ENCODE results near the gene KCNT1.

Gene KCNT1

GRCh38 chr9:135794361-135794885, 92.4 kb downstream of the KCNT1 start:
- no peak for DNase-seq (ENCODE audit: low read depth in 1 of 2, low spot score in 1 of 2)

- no peak for DNase-seq (ENCODE audit: low read depth in 1 of 2, low spot score in 1 of 2)
These were observed 93.4 kb downstream of the KCNT1 start for GRCh38 chr9:135795391-135795790.

- DNase-seq (ENCODE audit: low read depth in 1 of 2, low spot score in 1 of 2), result no peak
These were observed 95.0 kb downstream of the KCNT1 start for GRCh38 chr9:135796784-135797485.

GRCh38 chr9:135797507-135798262, 95.7 kb downstream of the KCNT1 start:
- DNase-seq (ENCODE audit: low read depth in 1 of 2, low spot score in 1 of 2), result peak in 1 of 2 donors; percentile 22

GRCh38 chr9:135798263-135798585, 96.2 kb downstream of the KCNT1 start:
- no peak for DNase-seq (ENCODE audit: low read depth in 1 of 2, low spot score in 1 of 2)

DNA sequence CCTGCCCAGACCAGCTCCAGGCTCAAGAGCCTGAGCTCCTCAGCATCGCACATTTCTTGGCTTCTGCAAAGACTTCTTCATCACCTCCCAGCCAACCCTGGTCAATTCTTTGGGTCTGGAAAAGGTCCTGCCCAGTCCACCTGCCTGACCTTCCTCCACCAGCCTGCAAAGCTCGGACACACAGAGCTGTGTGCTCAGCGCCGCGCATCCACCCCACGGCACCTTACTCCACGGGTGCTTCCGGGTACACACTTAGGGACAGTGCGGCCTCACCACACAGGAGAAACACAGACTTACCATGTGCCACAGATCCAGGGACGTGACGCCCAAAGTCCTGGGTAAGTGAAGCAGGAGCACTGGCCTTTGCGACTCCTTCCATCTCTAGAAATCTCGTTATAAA, 97.3 kb downstream of the KCNT1 start:
- no peak for DNase-seq (ENCODE audit: low read depth in 1 of 2, low spot score in 1 of 2)

GRCh38 chr9:135801070-135801469, 99.1 kb downstream of the KCNT1 start:
- DNase-seq (ENCODE audit: low read depth in 1 of 2, low spot score in 1 of 2), result no peak

DNA sequence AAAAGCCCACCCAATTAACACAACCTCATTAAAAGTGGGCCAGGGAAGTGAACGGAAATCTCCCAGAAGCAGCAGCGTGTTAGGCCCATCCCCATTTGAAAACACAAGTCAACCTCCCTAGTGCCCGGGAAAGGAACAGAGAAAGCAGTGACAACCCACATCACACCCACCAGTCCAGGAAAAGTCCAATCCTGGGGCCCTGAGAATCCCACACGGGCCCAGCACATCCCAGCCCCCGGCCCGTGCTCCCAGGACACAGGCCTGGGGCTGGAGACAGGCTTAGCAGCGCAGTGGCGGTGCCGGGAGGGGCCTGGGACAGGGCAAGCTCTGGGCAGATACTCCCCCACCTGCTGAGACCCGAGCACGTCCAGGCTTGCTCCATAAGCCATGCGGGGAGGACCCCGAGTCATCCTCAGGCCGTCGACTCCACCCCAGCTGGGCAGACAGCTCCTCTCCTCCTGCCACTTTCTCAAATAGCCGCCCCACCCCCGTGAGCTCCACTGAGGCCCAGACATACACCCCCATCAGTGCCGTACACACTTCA, 101.0 kb downstream of the KCNT1 start:
- DNase-seq (ENCODE audit: low read depth in 1 of 2, low spot score in 1 of 2), result no peak

DNA sequence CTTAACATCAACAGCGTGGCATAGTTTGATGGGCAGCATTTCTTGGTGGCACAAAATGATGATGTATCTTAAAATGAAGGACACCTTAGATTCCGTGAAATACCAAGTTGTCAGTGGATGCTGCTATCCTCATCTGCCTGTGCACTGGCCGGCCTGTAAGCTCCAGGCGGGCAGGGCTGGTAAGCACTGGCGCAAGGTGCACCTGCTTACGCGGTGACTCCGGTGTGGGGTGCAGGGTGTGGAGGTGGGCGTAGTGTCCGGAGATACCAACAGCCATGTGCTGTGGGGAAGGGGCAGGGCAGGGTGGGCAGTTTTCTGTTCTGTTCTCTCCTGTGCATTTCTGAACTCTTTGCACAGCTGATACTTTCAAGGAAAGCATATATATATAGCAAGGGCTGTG, 101.5 kb downstream of the KCNT1 start:
- DNase-seq (ENCODE audit: low read depth in 1 of 2, low spot score in 1 of 2), result no peak

DNA sequence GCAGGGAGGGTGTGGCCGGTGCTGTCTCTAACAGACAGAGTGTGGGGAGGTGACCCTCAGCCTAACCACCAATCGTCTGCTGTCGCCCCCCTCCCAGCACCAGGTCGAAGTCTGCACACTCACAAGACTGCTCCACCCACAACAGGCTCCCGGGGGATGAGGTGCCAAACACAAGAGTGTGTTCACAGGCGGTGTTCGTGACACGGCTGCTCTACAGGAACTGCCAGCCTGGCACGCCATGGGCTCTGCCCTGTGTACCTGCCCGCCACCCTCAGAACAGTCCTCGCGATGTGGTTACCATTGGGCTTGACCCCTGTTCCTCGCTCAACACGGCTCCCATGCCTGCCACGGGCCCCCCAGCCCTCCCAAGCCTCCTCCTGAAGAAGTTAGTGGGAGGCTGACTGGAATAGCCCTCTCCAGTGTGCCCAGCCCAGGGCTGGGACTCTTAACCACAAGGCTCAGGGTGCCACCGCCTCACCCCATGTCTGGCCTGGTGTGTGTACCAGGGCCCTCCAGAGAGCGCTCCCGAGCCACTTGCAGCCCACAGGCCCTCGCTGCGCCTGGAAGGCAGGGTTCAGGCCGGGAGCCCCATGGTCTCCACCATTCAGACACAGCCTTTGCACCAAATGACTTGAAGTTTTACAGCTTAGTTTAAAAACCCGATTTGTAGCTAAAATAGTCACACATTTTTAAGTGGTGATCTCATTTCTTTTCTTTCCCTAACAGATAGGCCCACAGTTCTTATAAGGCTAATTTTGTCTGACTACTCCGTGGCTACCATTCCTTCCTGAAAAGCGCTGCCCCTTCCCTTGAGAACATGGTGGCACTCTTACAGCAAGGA, 102.8 kb downstream of the KCNT1 start:
- DNase-seq (ENCODE audit: low read depth in 1 of 2, low spot score in 1 of 2), result no peak

DNA sequence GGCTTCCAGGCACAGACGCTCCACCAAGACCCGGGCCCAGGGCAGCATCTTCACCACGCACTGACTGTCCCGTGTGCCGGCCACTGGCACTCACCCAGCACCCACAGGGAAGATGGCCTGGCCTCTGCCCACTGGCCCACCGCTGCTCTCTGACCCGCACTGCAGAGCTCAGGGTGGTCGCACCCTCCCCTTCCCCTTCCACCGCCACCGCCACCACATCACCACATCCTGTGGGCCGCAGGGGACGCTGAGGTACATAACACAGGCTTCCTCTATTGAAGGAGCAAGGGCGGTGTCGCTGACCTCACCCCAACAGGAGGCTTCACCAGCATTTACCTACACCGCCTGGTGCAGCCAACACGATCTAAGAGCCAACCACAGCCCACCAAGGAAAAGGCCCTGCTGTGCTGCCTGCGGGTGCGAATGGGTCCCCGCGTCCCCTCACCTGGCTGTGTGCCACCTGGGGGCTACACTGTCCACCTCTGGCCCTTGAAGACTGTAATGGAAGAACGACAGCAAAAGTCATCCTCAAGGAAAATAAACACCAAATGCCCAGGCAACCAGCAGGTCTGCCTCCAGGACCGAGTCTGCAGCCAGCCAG, 103.5 kb downstream of the KCNT1 start:
- DNase-seq (ENCODE audit: low read depth in 1 of 2, low spot score in 1 of 2), result no peak

GRCh38 chr9:135809166-135809565, 107.2 kb downstream of the KCNT1 start:
- DNase-seq (ENCODE audit: low read depth in 1 of 2, low spot score in 1 of 2), result no peak

GRCh38 chr9:135810806-135811575, 109.0 kb downstream of the KCNT1 start:
- no peak for DNase-seq (ENCODE audit: low read depth in 1 of 2, low spot score in 1 of 2)

DNA sequence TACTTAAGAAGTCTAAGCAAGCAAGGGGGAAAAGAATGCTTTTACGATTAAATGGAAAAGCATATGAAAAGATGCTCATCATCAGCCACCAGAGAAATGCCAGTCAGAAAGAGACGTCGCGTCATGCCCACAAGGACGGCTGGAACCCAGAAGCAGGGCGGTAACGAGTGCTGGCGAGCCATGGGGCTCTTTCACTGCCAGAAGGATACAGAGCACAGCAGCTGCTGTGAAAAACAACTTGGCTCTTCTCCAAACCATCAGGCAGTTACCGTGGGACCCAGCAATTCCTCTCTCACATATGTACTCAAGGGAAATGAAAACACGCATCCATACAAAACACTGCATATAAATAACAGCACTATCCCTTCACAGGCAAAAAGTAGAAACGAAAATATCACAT, 109.8 kb downstream of the KCNT1 start:
- DNase-seq (ENCODE audit: low read depth in 1 of 2, low spot score in 1 of 2), result no peak

DNA sequence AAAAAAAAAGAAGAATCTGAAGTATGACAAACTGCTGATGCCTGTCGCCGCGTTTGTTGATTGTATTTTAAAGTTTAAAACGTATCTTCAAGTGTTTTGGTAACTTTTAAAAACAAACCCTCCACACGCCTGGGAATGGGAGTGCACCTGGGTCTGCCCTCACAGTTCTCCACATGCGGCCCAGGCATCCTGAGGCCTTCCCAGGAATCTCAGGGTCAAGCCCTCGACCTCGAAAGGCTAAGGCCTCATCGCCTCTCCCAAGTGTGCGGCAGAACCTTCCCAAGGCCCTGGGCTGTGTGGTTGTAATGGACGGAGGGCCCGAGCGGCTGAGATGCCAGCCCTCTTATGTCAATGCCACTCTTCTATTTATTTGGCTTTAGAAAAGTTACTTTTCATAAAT, 111.0 kb downstream of the KCNT1 start:
- DNase-seq (ENCODE audit: low read depth in 1 of 2, low spot score in 1 of 2), result no peak

- no peak for DNase-seq (ENCODE audit: low read depth in 1 of 2, low spot score in 1 of 2)
These were observed 111.8 kb downstream of the KCNT1 start for GRCh38 chr9:135813671-135814290.

DNA sequence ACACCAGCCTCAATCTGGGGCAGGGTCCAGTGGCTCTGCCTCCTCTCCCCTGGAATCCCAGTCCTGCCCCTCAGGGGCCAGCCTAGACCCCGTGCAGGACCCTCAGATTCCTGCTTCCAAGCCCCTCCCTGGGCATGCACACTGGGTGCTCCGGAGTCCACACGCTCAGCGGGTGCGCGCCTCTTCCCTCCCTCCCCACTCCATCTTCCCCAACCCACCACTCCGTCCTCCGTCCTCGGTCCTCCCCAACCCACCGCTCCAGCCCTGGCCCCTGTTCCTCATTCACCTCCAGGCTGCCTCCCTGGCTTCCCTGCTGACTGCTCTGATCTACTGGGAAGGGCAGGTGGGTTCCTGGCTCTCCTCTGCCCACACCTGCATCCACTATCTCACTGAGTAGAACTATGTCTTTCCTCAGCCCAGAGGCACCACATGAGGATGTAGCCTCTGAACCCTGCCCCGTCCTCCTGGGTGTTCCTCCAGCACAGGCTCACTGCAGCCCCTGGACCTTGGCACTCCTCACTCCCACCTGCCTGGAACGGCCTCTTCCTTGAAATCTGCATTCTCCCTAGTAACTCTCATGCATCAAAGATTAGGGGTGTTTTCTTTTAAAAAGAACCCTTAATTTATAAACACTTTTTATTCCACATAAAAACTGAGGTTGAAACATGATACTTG, 112.6 kb downstream of the KCNT1 start:
- DNase-seq (ENCODE audit: low read depth in 1 of 2, low spot score in 1 of 2), result no peak

- no peak for DNase-seq (ENCODE audit: low read depth in 1 of 2, low spot score in 1 of 2)
These were observed 113.4 kb downstream of the KCNT1 start for GRCh38 chr9:135815413-135815812.

Measured in stimulated activated CD4-positive, alpha-beta T cell treated with anti-CD3 and anti-CD28 coated beads, Interleukin-15, amount 100 ng/mL, for 1 hour (primary cell).